Spleen (tissue), 11 donors: ENCODE measurements around the gene USPL1. TPM values are rescaled to one million over a fixed set of nuclear protein-coding genes. Genes with fewer than 3 reads are reported as not detected.

ENCODE experiments used
- DNase-seq: peaks from one replicate; pipeline ENCODE4 v3.0.0-alpha.2; 2020
- H3K27ac ChIP-seq, 8 donors: fragments of 200-600 bp; sonication (generic) in 7 of 8; 1 replicate in 4 of 8; 2 replicates in 4 of 8; pipeline versions ENCODE4 v1.5.0 to v1.8.0; 2016 to 2021; ENCODE audit warnings: inconsistent platforms in 4 of 8, mild to moderate bottlenecking in 4 of 8, moderate library complexity in 1 of 8
- H3K27me3 ChIP-seq, 7 donors: fragments of 200-600 bp; sonication (generic) in 6 of 7; replicated peaks in 1 of 7; 1 replicate in 4 of 7; 2 replicates in 3 of 7; pipeline versions ENCODE4 v1.5.0 to v1.8.0; 2016 to 2021; ENCODE audit warnings: inconsistent platforms in 3 of 7, mild to moderate bottlenecking in 1 of 7
- H3K36me3 ChIP-seq, 6 donors: fragments of 200-600 bp; sonication (generic) in 5 of 6; 1 replicate in 4 of 6; 2 replicates in 2 of 6; pipeline versions ENCODE4 v1.5.0 to v1.8.0; 2016 to 2021; ENCODE audit warnings: inconsistent platforms in 2 of 6
- H3K4me1 ChIP-seq, 6 donors: fragments of 200-600 bp; sonication (generic) in 5 of 6; 1 replicate in 3 of 6; 2 replicates in 3 of 6; pipeline versions ENCODE4 v1.5.0 to v1.8.0; 2016 to 2021; ENCODE audit warnings: inconsistent platforms in 3 of 6
- H3K4me3 ChIP-seq, 8 donors: fragments of 200-600 bp; sonication (generic) in 7 of 8; 1 replicate in 4 of 8; 2 replicates in 4 of 8; pipeline versions ENCODE4 v1.5.0 to v1.8.0; 2016 to 2021; ENCODE audit warnings: inconsistent platforms in 4 of 8, mild to moderate bottlenecking in 4 of 8, moderate library complexity in 2 of 8
- H3K9me3 ChIP-seq, 8 donors: fragments of 200-600 bp; sonication (generic) in 7 of 8; 1 replicate in 4 of 8; 2 replicates in 4 of 8; pipeline versions ENCODE4 v1.5.0 to v1.8.0; 2016 to 2021; ENCODE audit warnings: inconsistent platforms in 4 of 8
- POLR2A ChIP-seq, 3 donors: fragments of 450-650 bp; IDR thresholded peaks; one replicate each; pipeline ENCODE4 v1.5.1; 2017; ENCODE audit warnings: antibody characterized with exemption in 3 of 3, mild to moderate bottlenecking in 1 of 3
- POLR2AphosphoS5 ChIP-seq, 3 donors: sonication (generic); formaldehyde crosslinking; IDR thresholded peaks; one replicate each; pipeline ENCODE4 v1.5.1; 2017; ENCODE audit warnings: antibody characterized with exemption in 3 of 3
- WGBS, 5 donors: extraction: QIAGEN DNeasy Blood & Tissue Kit in 3 of 5; methylation state at CpG; one replicate each; pipeline versions ENCODE4 v1.1.5 to v1.1.7; 2013 to 2018; 5-methylcytosine and 5-hydroxymethylcytosine counted together
- intact Hi-C: fragments of 100-400 bp; cut with DNase I; formaldehyde crosslinking; loops from one replicate; pipeline ENCODE4 v1.15.0; 2023; ENCODE audit warnings: low total_unique reads
- polyA plus RNA-seq, 3 donors: library from polyadenylated mRNA; stranded (reverse); fragments of 200-250 nt; gene quantifications; one replicate each; pipeline ENCODE4 v1.2.1, GENCODE V29; 2013
- total RNA-seq, 7 donors: library from RNA; depleted of rRNA in 3 of 7; stranded (reverse); fragments of >200 nt in 3 of 7; fragmentation: NEBNext Ultra II Directional in 4 of 7; extraction: Animal tissue kit (Norgen Biotek cat#: 25700) in 4 of 7; gene quantifications; one replicate each; pipeline versions ENCODE4 v1.1.0 to v1.2.1, GENCODE V29; 2016 to 2021
- TF ChIP-seq, protein P1 (sequence below), 11 experiments: fragments of 200-600 bp in 7 of 11; fragments of 450-650 bp in 4 of 11; sonication (generic) in 4 of 11; IDR thresholded peaks in 8 of 11; conservative IDR thresholded peaks in 3 of 11; 1 replicate in 7 of 11; 2 replicates in 4 of 11; pipeline versions ENCODE4 v1.4.0 to v1.8.0; 2016 to 2021; ENCODE audit warnings: antibody characterized with exemption in 11 of 11, inconsistent platforms in 4 of 11, mild to moderate bottlenecking in 1 of 11
- donor health status: healthy with polysubstance abuse.
- donor health status: DM: no; HTN: no; CAD: no; lungs with moderate emphysema.
- donor health status: DM: no; HTN: no; CAD: no.
- donor health status: Bipolar disorder and iron deficiency.
- donor health status: healthy.
- donor health status: DM: no; HTN: no; CAD: no.
- donor health status: DM: yes; HTN: yes; CAD: no.

Gene USPL1
- total and polyA plus RNA-seq, 10 donors = 11.7 to 42.2 (median 26.6) TPM

DNA sequence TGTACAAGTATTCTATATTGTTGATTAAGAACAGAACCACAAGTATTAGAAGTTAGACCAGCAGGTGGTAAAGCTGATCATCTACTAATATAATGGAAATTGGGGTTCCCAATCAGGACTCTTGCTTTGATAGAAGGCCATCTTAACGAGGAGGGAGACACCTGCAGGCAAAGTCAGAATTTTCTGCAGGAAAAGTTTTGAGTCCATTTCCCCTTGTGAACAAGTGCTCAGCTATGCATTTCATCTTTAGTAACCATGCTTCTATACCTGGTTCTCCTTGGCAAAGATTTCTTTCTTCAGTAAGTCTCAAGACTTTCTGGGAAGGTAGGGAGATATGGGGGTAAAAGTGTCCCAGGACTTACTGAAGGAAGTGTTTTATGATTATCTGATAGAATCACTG lies 36.1 kb upstream of the USPL1 start:
- no peaks in the 10 kb centered on the region for H3K9me3 ChIP-seq
- H3K4me3 ChIP-seq = no peak overlapping the region
- no peak overlapping the region for H3K27ac ChIP-seq
- H3K27me3 ChIP-seq = no peaks in the 10 kb centered on the region
- H3K4me1 ChIP-seq = peaks cover 0 to 22% (median 7%) of the 10 kb centered on the region in 6 donors
- 0 to 6% (median 0%) methylated on average over 1 of the region's 1 CpG for WGBS, 5 donors
- intact Hi-C loops = loop anchor here (10.0 kb wide), 1 partner anchor 447 kb away; no protein-coding TSS in a partner anchor
- TF ChIP-seq, protein P1, sequence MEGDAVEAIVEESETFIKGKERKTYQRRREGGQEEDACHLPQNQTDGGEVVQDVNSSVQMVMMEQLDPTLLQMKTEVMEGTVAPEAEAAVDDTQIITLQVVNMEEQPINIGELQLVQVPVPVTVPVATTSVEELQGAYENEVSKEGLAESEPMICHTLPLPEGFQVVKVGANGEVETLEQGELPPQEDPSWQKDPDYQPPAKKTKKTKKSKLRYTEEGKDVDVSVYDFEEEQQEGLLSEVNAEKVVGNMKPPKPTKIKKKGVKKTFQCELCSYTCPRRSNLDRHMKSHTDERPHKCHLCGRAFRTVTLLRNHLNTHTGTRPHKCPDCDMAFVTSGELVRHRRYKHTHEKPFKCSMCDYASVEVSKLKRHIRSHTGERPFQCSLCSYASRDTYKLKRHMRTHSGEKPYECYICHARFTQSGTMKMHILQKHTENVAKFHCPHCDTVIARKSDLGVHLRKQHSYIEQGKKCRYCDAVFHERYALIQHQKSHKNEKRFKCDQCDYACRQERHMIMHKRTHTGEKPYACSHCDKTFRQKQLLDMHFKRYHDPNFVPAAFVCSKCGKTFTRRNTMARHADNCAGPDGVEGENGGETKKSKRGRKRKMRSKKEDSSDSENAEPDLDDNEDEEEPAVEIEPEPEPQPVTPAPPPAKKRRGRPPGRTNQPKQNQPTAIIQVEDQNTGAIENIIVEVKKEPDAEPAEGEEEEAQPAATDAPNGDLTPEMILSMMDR (IDR thresholded peaks at IDR 0.05 in 8 of 11, conservative IDR thresholded peaks at IDR 0.05 in 3 of 11) = peak in 7 of 11 experiments; percentile 14 to 40 (median 24)
- TF ChIP-seq POLR2AphosphoS5 (IDR thresholded peaks at IDR 0.05) (no peak), POLR2A (IDR thresholded peaks at IDR 0.05) (no peak)
- H3K36me3 ChIP-seq = no peaks in the 10 kb centered on the region
- no peak for DNase-seq

DNA sequence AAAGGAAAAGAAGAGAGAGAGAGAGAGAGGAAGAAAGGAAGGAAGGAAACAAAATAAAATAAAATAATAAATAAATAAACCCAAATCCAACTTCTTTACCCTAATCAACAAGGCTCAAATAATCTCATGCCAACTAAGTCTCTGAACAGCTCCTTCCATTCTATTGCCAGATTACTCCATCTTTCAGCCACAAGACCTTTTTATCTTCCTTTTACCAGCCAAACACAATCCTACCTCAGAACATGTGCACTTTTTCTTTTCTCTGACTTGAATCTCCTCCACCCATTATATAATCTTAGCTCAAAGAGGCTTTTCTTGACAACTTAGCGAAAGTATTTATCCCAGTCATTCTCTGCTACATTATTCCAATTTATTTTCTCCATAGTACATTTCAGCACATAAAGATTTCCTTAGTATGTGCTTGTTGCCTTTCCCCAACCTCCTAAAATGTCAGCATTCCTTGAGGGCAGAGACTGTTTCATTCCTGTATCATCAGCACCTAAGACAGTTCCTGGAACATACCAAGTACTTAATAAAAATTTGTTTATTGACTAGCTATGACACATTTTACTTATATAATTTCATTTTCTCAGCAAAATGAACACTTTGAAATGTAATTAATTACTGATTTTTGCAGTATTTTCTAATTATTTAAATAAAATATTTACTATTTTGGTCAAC lies 33.5 kb upstream of the USPL1 start:
- 92 to 100% (median 98%) methylated on average over 1 of the region's 1 CpG for WGBS, 5 donors
- intact Hi-C loops = loop anchor here (10.0 kb wide), 1 partner anchor 449 kb away; no protein-coding TSS in a partner anchor
- no peaks in the 10 kb centered on the region for H3K9me3 ChIP-seq
- TF ChIP-seq POLR2A (IDR thresholded peaks at IDR 0.05) = no peak
- no peak for TF ChIP-seq POLR2AphosphoS5 (IDR thresholded peaks at IDR 0.05)
- TF ChIP-seq, protein P1 (IDR thresholded peaks at IDR 0.05 in 8 of 11, conservative IDR thresholded peaks at IDR 0.05 in 3 of 11) = no peak
- no peak overlapping the region for H3K4me3 ChIP-seq
- H3K27ac ChIP-seq = no peak overlapping the region
- H3K36me3 ChIP-seq = no peaks in the 10 kb centered on the region
- DNase-seq = no peak
- H3K27me3 ChIP-seq = no peaks in the 10 kb centered on the region
- peaks cover 0 to 9% (median 0%) of the 10 kb centered on the region in 6 donors for H3K4me1 ChIP-seq

DNA sequence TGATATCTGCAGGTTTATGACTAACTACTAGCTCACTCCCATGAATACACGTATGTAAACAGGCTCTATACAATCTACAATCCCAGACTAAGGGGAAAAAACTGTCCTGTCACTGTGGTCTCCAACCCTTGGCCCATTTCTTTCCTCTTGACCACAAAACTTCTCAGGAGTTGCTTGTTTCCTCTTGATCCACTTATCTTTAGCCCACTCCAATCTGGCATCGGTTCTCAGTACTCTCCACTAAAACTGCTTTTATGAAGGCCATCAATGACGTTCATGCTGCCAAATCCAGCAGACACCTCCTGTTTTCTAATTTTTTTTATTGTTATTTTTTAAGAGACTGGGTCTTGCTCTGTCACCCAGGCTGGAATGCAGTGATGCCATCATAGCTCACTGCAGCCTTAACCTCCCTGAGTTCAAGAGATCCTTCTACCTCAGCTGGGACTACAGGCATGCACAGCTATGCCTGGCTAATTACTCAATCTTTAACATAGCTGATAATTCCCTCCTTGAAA lies 31.9 kb upstream of the USPL1 start:
- H3K27me3 ChIP-seq = no peaks in the 10 kb centered on the region
- H3K4me1 ChIP-seq = peaks cover 0 to 9% (median 0%) of the 10 kb centered on the region in 6 donors
- H3K4me3 ChIP-seq = no peak overlapping the region
- H3K9me3 ChIP-seq = no peaks in the 10 kb centered on the region
- intact Hi-C loops = loop anchor here (10.0 kb wide), 1 partner anchor 451 kb away; no protein-coding TSS in a partner anchor
- no peaks in the 10 kb centered on the region for H3K36me3 ChIP-seq
- WGBS, 5 donors = 20 to 34% (median 33%) methylated on average over 3 of the region's 3 CpGs
- DNase-seq = no peak
- TF ChIP-seq, protein P1 (IDR thresholded peaks at IDR 0.05 in 8 of 11, conservative IDR thresholded peaks at IDR 0.05 in 3 of 11) = no peak
- no peak for TF ChIP-seq POLR2A (IDR thresholded peaks at IDR 0.05)
- TF ChIP-seq POLR2AphosphoS5 (IDR thresholded peaks at IDR 0.05) = no peak
- H3K27ac ChIP-seq = no peak overlapping the region

DNA sequence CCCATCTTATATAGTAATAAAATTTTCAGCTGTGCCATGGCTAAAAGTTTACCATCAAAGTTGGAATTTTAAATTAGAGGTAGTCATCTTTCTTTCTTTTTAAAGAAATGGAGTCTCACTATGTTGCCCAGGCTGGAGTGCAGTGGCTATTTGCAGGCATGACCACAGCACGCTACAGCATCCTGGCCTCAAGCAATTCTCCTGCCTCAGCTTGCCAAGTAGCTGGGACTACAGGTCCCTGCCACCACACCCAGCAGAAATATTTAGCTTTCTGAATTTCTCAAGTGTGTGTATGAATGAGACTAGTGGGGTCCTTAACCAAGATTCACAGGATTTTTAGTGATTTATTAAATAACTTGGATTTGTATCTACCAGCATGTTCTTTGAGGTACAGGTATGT lies 30.5 kb upstream of the USPL1 start:
- Histone ChIP-seq H3K4me3 (no peak overlapping the region), H3K27me3 (no peaks in the 10 kb centered on the region), H3K36me3 (no peaks in the 10 kb centered on the region), H3K4me1 (peaks cover 0 to 9% (median 0%) of the 10 kb centered on the region in 6 donors), H3K27ac (no peak overlapping the region), H3K9me3 (no peaks in the 10 kb centered on the region)
- TF ChIP-seq POLR2AphosphoS5 (IDR thresholded peaks at IDR 0.05) = no peak
- TF ChIP-seq, protein P1 (IDR thresholded peaks at IDR 0.05 in 8 of 11, conservative IDR thresholded peaks at IDR 0.05 in 3 of 11) = no peak
- TF ChIP-seq POLR2A (IDR thresholded peaks at IDR 0.05) = no peak
- intact Hi-C loops = loop anchor here (10.0 kb wide), 1 partner anchor 452 kb away; no protein-coding TSS in a partner anchor
- DNase-seq = no peak
- 93 to 100% (median 98%) methylated on average over 1 of the region's 1 CpG for WGBS, 5 donors
